Right lobe of liver (tissue), 4 donors: ENCODE measurements around the gene TBPL1.

Source experiments
- POLR2A ChIP-seq: fragments of 450-650 bp; IDR thresholded peaks from one replicate; pipeline ENCODE4 v1.6.1; 2017; ENCODE audit warnings: antibody characterized with exemption, mild to moderate bottlenecking
- TF ChIP-seq, protein P1 (sequence below), 4 donors: fragments of 200-600 bp in 3 of 4; fragments of 450-650 bp in 1 of 4; IDR thresholded peaks; one replicate each; pipeline versions ENCODE4 v1.5.1 to v1.8.0; 2016 to 2022; ENCODE audit warnings: antibody characterized with exemption in 4 of 4, mild to moderate bottlenecking in 2 of 4
- donor health status: DM: no; HTN: no; CAD: no.
- donor health status: DM: no; HTN: no; CAD: no.
- donor health status: DM: no; HTN: yes; CAD: no.

DNA sequence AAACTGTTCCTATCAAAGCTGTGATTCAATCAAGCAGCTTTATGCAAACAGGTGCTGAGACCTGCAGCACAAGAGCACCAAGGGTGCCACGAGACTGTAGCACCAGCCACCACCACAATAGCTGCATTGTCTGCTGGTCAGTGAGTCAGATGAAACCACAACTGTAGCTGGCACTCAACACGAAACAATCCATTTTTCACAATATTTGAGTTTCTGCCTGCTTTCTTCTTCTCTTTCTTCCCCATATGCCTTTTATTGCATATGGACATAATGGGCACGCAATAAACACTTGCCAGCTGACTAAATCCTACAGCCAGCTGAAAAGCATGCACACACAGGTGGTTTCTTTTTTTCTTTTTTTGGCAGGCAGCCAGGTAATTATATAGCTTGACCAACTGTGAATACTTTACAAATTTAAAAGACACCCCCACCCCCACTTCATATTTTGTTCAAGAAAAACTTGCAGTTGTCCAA, 82.8 kb downstream of the TBPL1 start:
- TF ChIP-seq POLR2A = no peak
- TF ChIP-seq, protein P1, sequence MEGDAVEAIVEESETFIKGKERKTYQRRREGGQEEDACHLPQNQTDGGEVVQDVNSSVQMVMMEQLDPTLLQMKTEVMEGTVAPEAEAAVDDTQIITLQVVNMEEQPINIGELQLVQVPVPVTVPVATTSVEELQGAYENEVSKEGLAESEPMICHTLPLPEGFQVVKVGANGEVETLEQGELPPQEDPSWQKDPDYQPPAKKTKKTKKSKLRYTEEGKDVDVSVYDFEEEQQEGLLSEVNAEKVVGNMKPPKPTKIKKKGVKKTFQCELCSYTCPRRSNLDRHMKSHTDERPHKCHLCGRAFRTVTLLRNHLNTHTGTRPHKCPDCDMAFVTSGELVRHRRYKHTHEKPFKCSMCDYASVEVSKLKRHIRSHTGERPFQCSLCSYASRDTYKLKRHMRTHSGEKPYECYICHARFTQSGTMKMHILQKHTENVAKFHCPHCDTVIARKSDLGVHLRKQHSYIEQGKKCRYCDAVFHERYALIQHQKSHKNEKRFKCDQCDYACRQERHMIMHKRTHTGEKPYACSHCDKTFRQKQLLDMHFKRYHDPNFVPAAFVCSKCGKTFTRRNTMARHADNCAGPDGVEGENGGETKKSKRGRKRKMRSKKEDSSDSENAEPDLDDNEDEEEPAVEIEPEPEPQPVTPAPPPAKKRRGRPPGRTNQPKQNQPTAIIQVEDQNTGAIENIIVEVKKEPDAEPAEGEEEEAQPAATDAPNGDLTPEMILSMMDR (IDR thresholded peaks at IDR 0.05) = no peak
